GM18526 (cell line): Measurements from ENCODE around the gene CABP2.

Source experiments
- POLR2A ChIP-seq: IDR thresholded peaks from 3 replicates; pipeline ENCODE4 v1.6.1; 2011; ENCODE audit not compliant: insufficient read length; ENCODE audit errors: extremely low read depth

Gene CABP2

DNA sequence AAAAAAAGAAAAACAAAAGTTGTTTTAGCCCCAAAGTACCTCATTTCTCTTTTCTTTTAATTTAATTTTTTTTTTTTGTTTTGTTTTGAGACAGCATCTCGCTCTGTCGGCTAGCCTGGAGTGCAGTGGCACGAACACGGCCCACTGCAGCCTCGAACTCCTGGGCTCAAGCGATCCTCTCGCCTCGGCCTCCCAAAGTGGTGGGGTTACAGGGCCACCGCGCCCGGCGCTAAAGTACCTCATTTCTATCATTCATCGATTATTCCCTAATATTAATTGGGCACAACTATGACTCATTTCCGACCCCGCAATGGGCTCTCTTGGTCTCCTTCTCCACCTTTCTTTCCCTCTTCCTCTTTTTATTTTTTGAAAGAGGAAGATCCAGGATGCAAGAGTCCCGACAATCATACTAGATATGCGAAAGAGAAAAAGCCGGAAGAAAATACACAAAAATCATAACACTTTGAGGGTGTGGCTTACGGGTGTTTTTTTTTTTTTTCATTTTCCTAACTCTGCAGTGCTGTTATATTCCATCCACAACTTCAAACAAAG, 40.9 kb downstream of the CABP2 start:
- no peak for TF ChIP-seq POLR2A

DNA sequence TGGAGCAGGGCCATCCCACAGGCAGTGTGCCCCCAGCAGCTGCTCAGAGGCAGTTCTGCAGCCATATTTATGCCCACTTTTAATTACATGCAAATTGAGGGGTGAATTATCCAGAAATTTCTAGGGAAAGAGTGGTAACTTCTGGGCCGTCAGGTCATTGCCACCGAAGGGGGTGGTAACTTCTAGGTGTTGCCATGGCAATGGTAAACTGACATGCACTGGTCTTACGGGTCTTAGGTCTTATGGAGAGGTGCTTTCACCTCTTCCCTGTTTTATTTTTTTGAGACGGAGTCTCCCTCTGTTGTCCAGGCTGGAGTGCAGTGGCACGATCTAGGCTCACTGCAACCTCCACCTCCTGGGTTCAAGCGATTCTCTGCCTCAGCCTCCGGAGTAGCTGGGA, 50.4 kb downstream of the CABP2 start:
- no peak for TF ChIP-seq POLR2A

DNA sequence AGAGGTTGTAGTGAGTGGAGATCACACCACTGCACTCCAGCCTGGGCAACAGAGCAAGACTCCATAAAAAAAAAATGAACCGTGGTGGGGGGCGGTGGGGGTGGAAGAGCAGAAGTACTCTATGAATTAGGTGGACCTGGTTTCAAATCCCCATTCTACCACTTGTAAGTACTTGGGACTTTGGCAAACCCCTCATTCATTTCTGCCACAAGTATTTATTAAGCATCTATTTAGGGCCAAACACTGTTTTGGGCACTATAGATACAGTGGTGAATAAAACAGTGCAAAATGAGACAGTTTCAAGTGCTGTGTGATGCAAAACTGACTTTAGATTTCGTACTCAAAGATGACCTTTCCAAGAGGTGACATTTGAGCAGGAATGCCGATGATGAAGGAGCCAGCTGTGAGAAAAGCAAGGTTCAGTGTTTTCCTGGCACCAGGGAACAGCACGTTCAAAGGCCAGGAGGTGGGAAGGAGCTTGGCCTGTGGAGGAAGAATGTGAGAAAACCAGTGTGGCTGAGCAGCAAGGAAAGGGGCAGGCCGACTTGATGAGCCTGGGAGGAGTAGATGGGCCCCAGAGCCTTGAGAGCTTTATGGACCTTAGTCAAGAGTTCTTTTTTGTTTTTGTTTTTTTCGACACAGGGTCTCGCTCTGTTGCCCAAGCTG, 52.8 kb downstream of the CABP2 start:
- no peak for TF ChIP-seq POLR2A

DNA sequence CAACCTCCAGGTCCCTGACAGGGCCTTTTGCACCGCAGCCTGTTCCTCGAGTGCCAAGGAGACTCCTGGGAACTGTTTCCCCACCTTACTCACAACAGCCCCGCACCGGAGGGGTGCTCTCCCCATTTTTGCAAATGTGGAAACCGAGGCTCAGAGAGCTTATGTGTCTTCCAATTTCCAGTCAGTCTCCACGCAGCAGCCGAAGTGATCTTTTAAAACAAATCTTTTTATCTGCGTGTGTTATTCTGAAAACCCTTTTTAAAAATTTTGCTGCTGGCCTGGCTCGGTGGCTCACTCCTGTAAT, 53.8 kb downstream of the CABP2 start:
- no peak for TF ChIP-seq POLR2A
